Neural progenitor cell (in vitro differentiated cells): ENCODE data around the gene GNAI3.

Experiments
- CTCF ChIP-seq: fragments of 200-600 bp; sonication (generic); IDR thresholded peaks from 2 replicates; pipeline ENCODE4 v1.5.1; 2017; ENCODE audit warnings: antibody characterized with exemption, mild to moderate bottlenecking
- EZH2 ChIP-seq: fragments of 200-600 bp; sonication (generic); IDR thresholded peaks from 2 replicates; pipeline ENCODE4 v1.6.1; 2017; ENCODE audit warnings: antibody characterized with exemption, mild to moderate bottlenecking, moderate library complexity

GRCh38 chr1:109589177-109589576 is 40.8 kb downstream of the GNAI3 start:
- TF ChIP-seq CTCF (no peak), EZH2 (no peak)
